Retinal pigment epithelial cell (primary cell): ENCODE measurements around the gene RABGEF1.

Experiments
- DNase-seq: peaks from one replicate; pipeline ENCODE4 v3.0.0-alpha.2; 2010; ENCODE audit warnings: low read depth
- H3K4me3 ChIP-seq: 2 replicates; pipeline ENCODE4 v1.5.1; 2011; ENCODE audit warnings: mild to moderate bottlenecking, low read length, control low read depth, moderate library complexity
- TF ChIP-seq, protein P1 (sequence below): conservative IDR thresholded peaks from 2 replicates; pipeline ENCODE4 v1.5.1; 2011; ENCODE audit warnings: low read depth, low read length, control low read depth, inconsistent platforms

The RABGEF1 gene

DNA sequence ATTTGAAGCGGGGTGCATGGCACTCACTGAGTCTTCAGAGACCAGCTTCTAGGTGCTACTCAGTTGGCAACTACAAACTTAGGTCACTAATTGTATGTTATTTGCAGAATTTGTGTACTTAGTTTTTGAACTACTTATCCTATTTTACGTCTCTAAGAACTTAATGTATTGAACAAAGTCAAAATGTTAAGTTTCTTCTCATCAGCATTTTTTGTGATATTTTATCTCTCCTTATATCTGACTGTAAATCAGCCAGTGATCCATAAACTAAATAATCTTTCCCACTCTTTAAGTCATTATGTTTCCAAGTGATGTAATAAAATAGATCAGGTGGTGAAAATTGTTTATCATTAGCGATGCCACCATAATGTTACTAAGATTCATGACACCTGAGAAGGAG lies 120.2 kb downstream of the RABGEF1 start:
- DNase-seq = no peak
- no peak overlapping the region for H3K4me3 ChIP-seq
- TF ChIP-seq, protein P1, sequence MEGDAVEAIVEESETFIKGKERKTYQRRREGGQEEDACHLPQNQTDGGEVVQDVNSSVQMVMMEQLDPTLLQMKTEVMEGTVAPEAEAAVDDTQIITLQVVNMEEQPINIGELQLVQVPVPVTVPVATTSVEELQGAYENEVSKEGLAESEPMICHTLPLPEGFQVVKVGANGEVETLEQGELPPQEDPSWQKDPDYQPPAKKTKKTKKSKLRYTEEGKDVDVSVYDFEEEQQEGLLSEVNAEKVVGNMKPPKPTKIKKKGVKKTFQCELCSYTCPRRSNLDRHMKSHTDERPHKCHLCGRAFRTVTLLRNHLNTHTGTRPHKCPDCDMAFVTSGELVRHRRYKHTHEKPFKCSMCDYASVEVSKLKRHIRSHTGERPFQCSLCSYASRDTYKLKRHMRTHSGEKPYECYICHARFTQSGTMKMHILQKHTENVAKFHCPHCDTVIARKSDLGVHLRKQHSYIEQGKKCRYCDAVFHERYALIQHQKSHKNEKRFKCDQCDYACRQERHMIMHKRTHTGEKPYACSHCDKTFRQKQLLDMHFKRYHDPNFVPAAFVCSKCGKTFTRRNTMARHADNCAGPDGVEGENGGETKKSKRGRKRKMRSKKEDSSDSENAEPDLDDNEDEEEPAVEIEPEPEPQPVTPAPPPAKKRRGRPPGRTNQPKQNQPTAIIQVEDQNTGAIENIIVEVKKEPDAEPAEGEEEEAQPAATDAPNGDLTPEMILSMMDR = no peak
